Posterior vena cava (tissue), 2 donors: ENCODE data around the gene NPHS1. TPM values are rescaled to one million over a fixed set of nuclear protein-coding genes. Genes with fewer than 3 reads are reported as not detected.
"Not testable (repeated sequence)": the region's sequence is repeated elsewhere in the genome, so short reads cannot be mapped to it uniquely, and the experiment has no call there.

Experiments
- DNase-seq: peaks from one replicate; pipeline ENCODE4 v3.0.0-alpha.2; 2020; ENCODE audit warnings: low spot score
- intact Hi-C, 2 donors: fragments of 100-400 bp; cut with DNase I; formaldehyde crosslinking; loops; one replicate each; pipeline versions ENCODE4 v1.14.1 to v1.14.2; 2022 to 2023
- total RNA-seq, 2 donors: library from RNA; stranded (reverse); fragmentation: NEBNext Ultra II Directional; extraction: Animal tissue kit (Norgen Biotek cat#: 25700); gene quantifications; one replicate each; pipeline ENCODE4 v1.2.1, GENCODE V29; 2021
- donor health status: DM: yes; HTN: yes; CAD: no.
- donor health status: DM: yes; HTN: yes; CAD: no.

Gene NPHS1
- total RNA-seq, 2 donors from 2014 or later, result not detected

DNA sequence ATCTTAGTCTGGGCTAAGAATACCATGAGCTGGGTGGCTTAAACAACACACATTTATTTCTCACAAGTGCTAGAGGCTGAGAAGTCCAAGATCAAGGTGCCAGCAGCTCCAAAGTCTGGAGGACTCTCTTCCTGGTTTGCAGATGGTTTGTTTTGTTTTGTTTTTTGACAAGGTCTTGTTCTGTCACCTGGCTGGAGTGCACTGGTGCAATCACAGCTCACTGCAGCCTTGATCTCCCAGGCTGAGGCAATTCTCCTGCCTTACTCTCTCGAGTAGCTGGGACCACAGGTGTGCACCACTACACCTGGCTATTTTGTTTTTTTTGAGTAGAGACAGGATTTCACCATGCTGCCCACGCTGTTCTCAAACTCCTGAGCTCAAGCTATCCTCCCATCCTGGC is 31.6 kb upstream of the NPHS1 start:
- intact Hi-C loops, result loop anchor here in 1 of 2 donors (5.0 kb wide), 1 partner anchor 53 kb away; the partner anchor contains the start of gene LRFN3
- no peak for DNase-seq

GRCh38 chr19:35882114-35882832 is 30.0 kb upstream of the NPHS1 start:
- intact Hi-C loops, result loop anchor here in 1 of 2 donors (5.0 kb wide), 1 partner anchor 55 kb away; the partner anchor contains the start of gene LRFN3
- no peak for DNase-seq

DNA sequence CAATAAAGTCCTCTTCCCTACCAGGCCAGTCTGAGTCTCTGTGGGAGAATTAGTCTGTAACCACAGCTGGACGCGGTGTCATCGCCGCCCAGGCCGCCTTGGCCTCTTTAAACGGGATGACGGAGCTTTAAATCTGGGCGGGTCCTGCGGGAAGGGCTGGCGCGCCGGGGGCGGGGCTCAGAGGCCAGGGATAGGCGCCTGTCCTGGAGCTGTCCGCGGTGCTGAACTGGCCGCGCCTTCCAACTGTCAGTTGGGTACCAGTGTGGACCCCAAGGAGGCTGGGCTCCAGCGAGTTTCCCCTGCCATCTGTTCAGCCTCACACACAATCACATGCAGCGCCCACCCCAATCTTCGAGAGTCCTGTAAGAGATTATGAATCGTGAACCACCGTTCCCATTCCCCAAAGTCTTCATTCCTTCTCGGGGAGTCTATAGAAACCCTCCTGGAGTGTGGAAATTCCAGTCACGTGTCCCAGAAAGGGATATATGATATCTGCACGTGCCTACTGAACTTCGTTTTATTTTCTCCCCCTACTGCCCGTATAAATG is 27.5 kb upstream of the NPHS1 start:
- peak; percentile 97 for DNase-seq

DNA sequence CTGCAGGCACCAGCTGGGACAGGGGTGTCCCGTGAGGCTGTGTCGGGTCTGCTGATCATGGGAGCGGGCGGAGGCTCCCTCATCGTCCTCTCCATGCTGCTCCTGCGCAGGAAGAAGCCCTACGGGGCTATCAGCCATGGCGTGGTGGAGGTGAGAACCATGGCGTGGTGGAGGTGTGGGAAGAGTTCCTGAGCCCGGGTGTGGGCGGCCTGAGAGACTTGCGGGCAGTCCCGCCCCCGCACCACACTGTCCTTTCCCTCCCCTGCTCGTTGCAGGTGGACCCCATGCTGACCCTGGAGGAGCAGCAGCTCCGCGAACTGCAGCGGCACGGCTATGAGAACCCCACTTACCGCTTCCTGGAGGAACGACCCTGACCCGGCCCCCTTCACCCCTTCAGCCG is 26.8 kb upstream of the NPHS1 start:
- no peak for DNase-seq
- intact Hi-C loops, result no loop called here

More for the DNA sequence above, 27.5 kb upstream of the NPHS1 start:
- intact Hi-C loops, result loop anchor here in 1 of 2 donors (5.0 kb wide), 1 partner anchor 57 kb away; the partner anchor contains the start of gene LRFN3

DNA sequence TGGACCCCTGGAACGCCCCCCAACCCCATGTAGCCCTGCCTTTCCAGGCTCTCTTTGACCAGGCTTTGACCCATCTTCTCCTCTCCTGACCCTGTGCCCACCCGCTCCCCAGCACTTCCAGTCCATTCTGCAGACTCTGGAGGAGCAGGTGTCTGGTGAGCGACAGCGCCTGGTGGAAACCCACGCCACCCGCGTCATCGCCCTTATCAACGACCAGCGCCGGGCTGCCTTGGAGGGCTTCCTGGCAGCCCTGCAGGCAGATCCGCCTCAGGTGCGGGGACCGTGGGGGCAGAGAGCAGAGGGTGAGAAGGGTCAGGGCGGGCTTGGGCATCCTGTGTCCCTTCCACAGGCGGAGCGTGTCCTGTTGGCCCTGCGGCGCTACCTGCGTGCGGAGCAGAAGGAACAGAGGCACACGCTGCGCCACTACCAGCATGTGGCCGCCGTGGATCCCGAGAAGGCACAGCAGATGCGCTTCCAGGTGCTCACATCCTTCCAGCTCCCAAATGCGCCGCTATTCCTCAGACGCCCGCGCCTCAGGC is 22.2 kb upstream of the NPHS1 start:
- intact Hi-C loops, result no loop called here
- DNase-seq, result no peak

DNA sequence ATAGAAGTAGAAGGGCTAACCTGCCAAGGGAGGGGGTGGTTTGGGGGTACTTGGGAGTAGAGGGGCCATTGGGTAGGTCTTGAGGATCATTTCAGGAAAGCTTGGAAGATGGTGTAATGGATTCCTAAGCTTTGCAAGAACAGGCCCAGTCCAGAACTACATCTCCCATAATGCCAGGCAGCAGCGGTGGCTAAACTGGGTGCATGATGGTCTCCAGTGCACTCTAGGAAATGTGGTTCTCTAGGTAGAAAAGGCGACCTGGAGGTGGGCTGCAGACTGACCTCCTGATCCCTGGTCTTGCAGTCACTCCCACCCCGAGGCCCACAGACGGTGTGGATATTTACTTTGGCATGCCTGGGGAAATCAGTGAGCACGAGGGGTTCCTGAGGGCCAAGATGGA is 19.9 kb upstream of the NPHS1 start:
- no peak for DNase-seq
- intact Hi-C loops, result no loop called here

DNA sequence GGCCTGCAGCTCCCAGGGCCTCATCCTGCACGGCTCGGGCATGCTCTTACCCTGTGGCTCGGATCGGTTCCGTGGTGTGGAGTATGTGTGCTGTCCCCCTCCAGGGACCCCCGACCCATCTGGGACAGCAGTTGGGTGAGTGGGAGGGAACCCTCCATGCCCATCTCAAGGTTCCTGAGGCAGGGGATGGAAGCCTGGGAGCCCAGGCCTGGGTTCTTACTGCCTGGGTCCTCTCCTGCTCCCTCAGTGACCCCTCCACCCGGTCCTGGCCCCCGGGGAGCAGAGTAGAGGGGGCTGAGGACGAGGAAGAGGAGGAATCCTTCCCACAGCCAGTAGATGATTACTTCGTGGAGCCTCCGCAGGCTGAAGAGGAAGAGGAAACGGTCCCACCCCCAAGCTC is 19.3 kb upstream of the NPHS1 start:
- DNase-seq, result no peak
- intact Hi-C loops, result no loop called here

- intact Hi-C loops, result no loop called here
- DNase-seq, result no peak
Measured at GRCh38 chr19:35870798-35871197, 18.5 kb upstream of the NPHS1 start.

DNA sequence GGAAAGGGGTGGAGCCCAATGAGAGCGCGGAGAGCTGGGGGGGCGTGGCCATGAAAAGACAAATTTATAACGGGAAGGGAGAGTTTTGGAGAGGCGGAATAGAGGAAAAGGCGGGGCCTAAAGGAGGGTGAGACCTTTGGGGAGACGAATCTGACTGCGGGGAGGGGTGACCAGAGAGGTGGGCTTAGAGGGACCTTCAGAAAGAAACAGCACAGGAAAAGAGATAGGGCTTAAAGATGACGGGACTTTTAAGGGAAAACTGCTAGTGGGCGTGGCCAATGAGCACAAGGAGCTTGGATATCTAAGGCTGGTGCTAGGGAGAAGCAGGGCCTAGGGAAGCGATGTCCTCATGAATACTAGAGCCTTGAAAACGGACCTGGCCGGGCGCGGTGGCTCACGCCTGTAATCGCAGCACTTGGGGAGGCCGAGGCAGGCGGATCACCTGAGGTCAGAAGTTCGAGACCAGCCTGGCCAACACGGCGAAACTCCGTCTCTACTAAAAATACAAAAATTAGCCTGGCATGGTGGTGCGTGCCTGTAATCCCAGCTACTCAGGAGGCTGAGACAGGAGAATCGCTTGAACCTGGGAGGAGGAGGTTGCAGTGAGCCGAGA is 17.9 kb upstream of the NPHS1 start:
- DNase-seq, result not testable (repeated sequence)

GRCh38 chr19:35869327-35870123 is 17.2 kb upstream of the NPHS1 start:
- intact Hi-C loops, result no loop called here
- DNase-seq, result peak; percentile 89

More for the DNA sequence above, 17.9 kb upstream of the NPHS1 start:
- intact Hi-C loops, result not testable (repeated sequence)

GRCh38 chr19:35868823-35869326 is 16.6 kb upstream of the NPHS1 start:
- intact Hi-C loops, result no loop called here
- DNase-seq, result no peak

GRCh38 chr19:35868172-35868822 is 16.0 kb upstream of the NPHS1 start, which contains the start of gene APLP1:
TSS of gene APLP1 (plus strand) at chr19:35868574. CDS start at chr19:35868637, 63 bp downstream.
- no peak for DNase-seq
- intact Hi-C loops, result no loop called here

- no peak for DNase-seq
- intact Hi-C loops, result no loop called here
Measured at GRCh38 chr19:35863018-35863417, 10.7 kb upstream of the NPHS1 start.

- intact Hi-C loops, result no loop called here
- DNase-seq, result no peak
Measured at GRCh38 chr19:35862528-35862927, 10.2 kb upstream of the NPHS1 start.

GRCh38 chr19:35861640-35862160 is 9.4 kb upstream of the NPHS1 start:
- intact Hi-C loops, result no loop called here
- no peak for DNase-seq

DNA sequence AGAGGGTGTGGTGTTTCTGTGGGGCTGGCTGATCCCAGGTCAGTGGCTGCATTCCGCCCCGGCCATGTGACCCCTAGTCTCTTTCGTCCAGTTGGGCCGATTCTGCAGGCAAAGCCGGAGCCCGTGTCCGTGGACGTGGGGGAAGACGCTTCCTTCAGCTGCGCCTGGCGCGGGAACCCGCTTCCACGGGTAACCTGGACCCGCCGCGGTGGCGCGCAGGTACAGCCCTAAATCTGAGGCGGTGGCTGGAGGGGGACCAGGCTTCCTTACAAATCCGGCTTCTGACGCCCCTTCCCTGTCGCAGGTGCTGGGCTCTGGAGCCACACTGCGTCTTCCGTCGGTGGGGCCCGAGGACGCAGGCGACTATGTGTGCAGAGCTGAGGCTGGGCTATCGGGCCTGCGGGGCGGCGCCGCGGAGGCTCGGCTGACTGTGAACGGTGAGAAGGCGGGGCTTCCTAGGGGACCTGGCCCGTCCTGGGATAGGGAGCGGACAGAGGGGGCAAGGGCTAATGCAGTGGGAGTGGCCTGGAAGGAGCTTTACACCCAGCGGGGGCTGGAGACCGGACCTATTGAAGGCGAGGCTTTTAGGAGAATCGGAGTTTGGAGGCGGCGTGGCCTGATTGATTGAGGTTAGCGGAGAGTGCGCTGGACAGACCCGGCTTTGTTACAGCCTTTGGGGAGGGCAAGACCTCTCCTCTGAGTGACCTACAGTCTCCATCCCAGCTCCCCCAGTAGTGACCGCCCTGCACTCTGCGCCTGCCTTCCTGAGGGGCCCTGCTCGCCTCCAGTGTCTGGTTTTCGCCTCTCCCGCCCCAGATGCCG is 8.7 kb upstream of the NPHS1 start:
- DNase-seq, result no peak
- intact Hi-C loops, result no loop called here

DNA sequence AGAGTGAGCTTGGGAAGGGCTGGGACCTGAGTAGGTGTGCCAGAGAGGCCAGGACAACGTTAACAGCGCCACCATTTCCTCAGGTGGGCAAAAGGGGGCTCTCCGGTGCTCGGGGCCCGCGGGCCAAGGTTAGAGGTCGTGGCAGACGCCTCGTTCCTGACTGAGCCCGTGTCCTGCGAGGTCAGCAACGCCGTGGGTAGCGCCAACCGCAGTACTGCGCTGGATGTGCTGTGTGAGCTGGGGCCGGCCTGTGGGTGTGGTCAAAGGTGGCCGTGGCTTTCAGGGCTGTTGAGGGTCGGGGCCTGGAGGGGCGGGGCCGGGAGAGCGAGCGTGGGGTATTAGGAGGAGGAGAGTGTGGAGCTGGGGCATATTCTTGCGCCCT is 8.1 kb upstream of the NPHS1 start:
- DNase-seq, result no peak
- intact Hi-C loops, result no loop called here

- no peak for DNase-seq
- intact Hi-C loops, result no loop called here
Measured at GRCh38 chr19:35859414-35859813, 7.1 kb upstream of the NPHS1 start.
